ENCODE results near the gene SEC63. TPM values are rescaled to one million over a fixed set of nuclear protein-coding genes. Genes with fewer than 3 reads are reported as not detected.
"Not testable (repeated sequence)": the region's sequence is repeated elsewhere in the genome, so short reads cannot be mapped to it uniquely, and the experiment has no call there.

The SEC63 gene
- total and polyA plus RNA-seq, 7 experiments from 2014 or later = 24.6 to 89.0 (median 84.8) TPM

DNA sequence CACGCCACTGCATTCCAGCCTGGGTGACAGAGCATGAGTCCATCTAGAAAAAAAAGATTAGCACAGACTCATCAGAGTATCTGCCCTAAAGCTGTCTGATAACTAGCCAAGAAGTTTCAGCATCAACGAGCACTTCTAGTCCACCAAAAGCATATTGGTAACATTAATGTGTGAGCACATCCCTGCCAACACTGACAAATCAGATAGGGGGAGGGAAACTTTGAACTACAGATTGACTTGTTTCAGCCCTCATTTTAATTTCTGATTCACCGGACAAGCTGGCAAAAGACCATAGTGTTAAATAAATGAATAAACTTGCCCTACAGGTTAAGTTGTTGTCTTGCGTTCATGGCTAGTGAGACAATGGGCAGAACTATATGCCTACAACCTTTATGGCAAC, 7.7 kb upstream of the SEC63 start:
- no peaks in the 10 kb centered on the region for H3K4me1 ChIP-seq (ENCODE audit: control insufficient read depth in 2 of 2, insufficient read depth in 2 of 2, low read length in 2 of 2)
- DNase-seq (no peak), ATAC-seq (no peak)
- Mint-ChIP-seq H3K36me3 (no peaks in the 10 kb centered on the region), H3K27me3 (peaks cover 0 to 3% (median 0%) of the 10 kb centered on the region in 5 donors), H3K4me1 (peaks cover 0 to 9% (median 0%) of the 10 kb centered on the region in 7 donors), H3K4me3 (no peak overlapping the region), H3K27ac (no peak overlapping the region), H3K9me3 (no peaks in the 10 kb centered on the region)
- POLR2A ChIA-PET = no interaction called here
- CTCF ChIA-PET = interaction anchor here (0.7 kb wide), 1 partner anchor 1080 kb away, joined by 3 read pairs; no protein-coding TSS in a partner anchor
- intact Hi-C loops (cut with micrococcal nuclease) = no loop called here
- no peaks in the 10 kb centered on the region for H3K9me3 ChIP-seq (ENCODE audit: control insufficient read depth in 2 of 3, low read length in 3 of 3)
- H3K27me3 ChIP-seq (ENCODE audit: control insufficient read depth in 2 of 2, insufficient read depth in 2 of 2, low read length in 2 of 2) = no peaks in the 10 kb centered on the region
- H3K27ac ChIP-seq (ENCODE audit: low read depth, low read length) = no peak overlapping the region
- no peak overlapping the region for H3K4me3 ChIP-seq (ENCODE audit: low read length)
- no peaks in the 10 kb centered on the region for H3K36me3 ChIP-seq (ENCODE audit: control insufficient read depth in 2 of 3, insufficient read depth in 3 of 3, low read length in 3 of 3)

DNA sequence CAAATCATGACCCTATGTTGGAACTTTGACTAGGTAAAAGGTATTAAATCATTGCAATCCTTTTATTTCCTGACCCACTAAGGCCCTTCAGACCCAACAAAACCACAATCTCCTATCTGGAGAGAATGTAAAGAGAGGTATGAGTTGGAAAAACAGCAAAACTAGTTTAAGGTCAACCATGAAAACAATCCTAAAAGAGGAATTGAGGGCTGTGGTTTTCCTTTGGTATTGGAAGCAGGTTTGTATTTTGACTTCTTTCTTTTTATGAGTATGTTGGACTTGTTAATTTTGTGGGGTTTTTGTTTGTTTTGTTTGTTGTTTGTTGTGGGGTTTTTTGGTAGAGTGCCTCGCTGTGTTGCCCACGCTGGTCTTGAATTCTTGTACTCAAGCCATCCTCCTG, 4.7 kb upstream of the SEC63 start:
- POLR2A ChIA-PET = no interaction called here
- ATAC-seq (no peak), DNase-seq (no peak)
- H3K4me1 Mint-ChIP-seq = peaks cover 0 to 15% (median 0%) of the 10 kb centered on the region in 7 donors
- CTCF ChIA-PET = no interaction called here
- no peak overlapping the region for H3K27ac Mint-ChIP-seq
- no peak overlapping the region for H3K4me3 Mint-ChIP-seq
- H3K9me3 Mint-ChIP-seq = no peaks in the 10 kb centered on the region
- Histone ChIP-seq H3K4me3 (ENCODE audit: low read length) (no peak overlapping the region), H3K9me3 (ENCODE audit: control insufficient read depth in 2 of 3, low read length in 3 of 3) (no peaks in the 10 kb centered on the region), H3K4me1 (ENCODE audit: control insufficient read depth in 2 of 2, insufficient read depth in 2 of 2, low read length in 2 of 2) (no peaks in the 10 kb centered on the region), H3K36me3 (ENCODE audit: control insufficient read depth in 2 of 3, insufficient read depth in 3 of 3, low read length in 3 of 3) (peaks cover 0 to 3% (median 0%) of the 10 kb centered on the region in 3 experiments), H3K27me3 (ENCODE audit: control insufficient read depth in 2 of 2, insufficient read depth in 2 of 2, low read length in 2 of 2) (no peaks in the 10 kb centered on the region), H3K27ac (ENCODE audit: low read depth, low read length) (no peak overlapping the region)
- H3K36me3 Mint-ChIP-seq = no peaks in the 10 kb centered on the region
- intact Hi-C loops (cut with micrococcal nuclease) = no loop called here
- peaks cover 0 to 5% (median 0%) of the 10 kb centered on the region in 5 donors for H3K27me3 Mint-ChIP-seq

DNA sequence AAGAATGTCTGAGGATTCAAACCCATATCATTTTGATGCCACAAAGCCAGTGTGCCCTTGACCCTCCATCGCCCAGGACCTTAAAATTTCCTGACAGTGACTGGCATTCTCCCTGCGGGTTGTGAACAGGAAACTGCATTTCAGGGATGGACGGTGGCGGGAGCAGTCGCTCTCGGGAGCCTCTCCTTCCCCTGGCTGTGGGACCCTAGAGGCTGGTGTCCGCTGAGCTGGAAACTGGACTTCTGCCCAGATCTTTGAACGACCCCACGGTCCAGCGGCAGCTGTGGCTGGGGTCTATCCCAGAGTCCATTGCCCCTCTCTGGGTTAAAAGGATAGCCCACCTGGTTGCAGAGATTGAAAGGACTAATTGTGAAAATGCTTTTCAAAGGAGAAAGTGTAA, 1.4 kb upstream of the SEC63 start:
- Histone ChIP-seq H3K27me3 (ENCODE audit: control insufficient read depth in 2 of 2, insufficient read depth in 2 of 2, low read length in 2 of 2) (no peaks in the 10 kb centered on the region), H3K27ac (ENCODE audit: low read depth, low read length) (no peak overlapping the region), H3K4me1 (ENCODE audit: control insufficient read depth in 2 of 2, insufficient read depth in 2 of 2, low read length in 2 of 2) (peaks cover 15 to 17% of the 10 kb centered on the region in 2 donors), H3K4me3 (ENCODE audit: low read length) (no peak overlapping the region), H3K36me3 (ENCODE audit: control insufficient read depth in 2 of 3, insufficient read depth in 3 of 3, low read length in 3 of 3) (peaks cover 0 to 4% (median 0%) of the 10 kb centered on the region in 3 experiments), H3K9me3 (ENCODE audit: control insufficient read depth in 2 of 3, low read length in 3 of 3) (no peaks in the 10 kb centered on the region)
- Mint-ChIP-seq H3K4me1 (peaks cover 20 to 34% (median 28%) of the 10 kb centered on the region in 7 donors), H3K27me3 (peaks cover 0 to 5% (median 0%) of the 10 kb centered on the region in 5 donors), H3K36me3 (peaks cover 0 to 10% (median 7%) of the 10 kb centered on the region in 5 donors), H3K4me3 (peak overlapping the region in 8 of 10 donors; percentile 38 to 100 (median 94)), H3K9me3 (no peaks in the 10 kb centered on the region), H3K27ac (no peak overlapping the region)
- intact Hi-C loops (cut with micrococcal nuclease) = loop anchor here (2.0 to 10.0 kb wide), 16 partner anchors 47 to 1735 kb away; partner anchors contain the start of genes AK9 (in 1 of the 2), ARMC2 (in 1 of the 2), ATG5 (in 1 of the 2) and CEP57L1 (in 1 of the 2)
- ChIA-PET CTCF (no interaction called here), POLR2A (interaction anchor here (0.9 kb wide), 1 partner anchor 13 kb away, joined by 4 read pairs; no protein-coding TSS in a partner anchor)
- DNase-seq (no peak), ATAC-seq (no peak)

GRCh38 chr6:107958689-107959362, 818 bp upstream of the SEC63 start:
- H3K36me3 Mint-ChIP-seq = peaks cover 0 to 10% (median 7%) of the 10 kb centered on the region in 5 donors
- POLR2A ChIA-PET = interaction anchor here (1.0 kb wide), 1 partner anchor 10 kb away, joined by 3 read pairs; no protein-coding TSS in a partner anchor
- H3K9me3 ChIP-seq (ENCODE audit: control insufficient read depth in 2 of 3, low read length in 3 of 3); ATAC-seq; H3K36me3 ChIP-seq (ENCODE audit: control insufficient read depth in 2 of 3, insufficient read depth in 3 of 3, low read length in 3 of 3); H3K27me3 ChIP-seq (ENCODE audit: control insufficient read depth in 2 of 2, insufficient read depth in 2 of 2, low read length in 2 of 2); DNase-seq; CTCF ChIA-PET; H3K9me3 Mint-ChIP-seq; H3K27me3 Mint-ChIP-seq: not testable (repeated sequence)
- intact Hi-C loops (cut with micrococcal nuclease) = loop anchor here (1.0 to 10.0 kb wide), 27 partner anchors 47 to 1736 kb away; partner anchors contain the start of genes CEP57L1 (in 2 of the 2), MTRES1 (in 2 of the 2), OSTM1 (in 2 of the 2) and PDSS2 (in 2 of the 2)
- H3K27ac Mint-ChIP-seq = peak overlapping the region in 5 of 9 donors; percentile 80 to 95 (median 92)
- H3K4me3 ChIP-seq (ENCODE audit: low read length) = peak overlapping the region; percentile 96
- peaks cover 15 to 17% of the 10 kb centered on the region in 2 donors for H3K4me1 ChIP-seq (ENCODE audit: control insufficient read depth in 2 of 2, insufficient read depth in 2 of 2, low read length in 2 of 2)
- peaks cover 20 to 35% (median 29%) of the 10 kb centered on the region in 7 donors for H3K4me1 Mint-ChIP-seq
- H3K4me3 Mint-ChIP-seq = peak overlapping the region; percentile 88 to 100 (median 94)
- H3K27ac ChIP-seq (ENCODE audit: low read depth, low read length) = peak overlapping the region; percentile 51

DNA sequence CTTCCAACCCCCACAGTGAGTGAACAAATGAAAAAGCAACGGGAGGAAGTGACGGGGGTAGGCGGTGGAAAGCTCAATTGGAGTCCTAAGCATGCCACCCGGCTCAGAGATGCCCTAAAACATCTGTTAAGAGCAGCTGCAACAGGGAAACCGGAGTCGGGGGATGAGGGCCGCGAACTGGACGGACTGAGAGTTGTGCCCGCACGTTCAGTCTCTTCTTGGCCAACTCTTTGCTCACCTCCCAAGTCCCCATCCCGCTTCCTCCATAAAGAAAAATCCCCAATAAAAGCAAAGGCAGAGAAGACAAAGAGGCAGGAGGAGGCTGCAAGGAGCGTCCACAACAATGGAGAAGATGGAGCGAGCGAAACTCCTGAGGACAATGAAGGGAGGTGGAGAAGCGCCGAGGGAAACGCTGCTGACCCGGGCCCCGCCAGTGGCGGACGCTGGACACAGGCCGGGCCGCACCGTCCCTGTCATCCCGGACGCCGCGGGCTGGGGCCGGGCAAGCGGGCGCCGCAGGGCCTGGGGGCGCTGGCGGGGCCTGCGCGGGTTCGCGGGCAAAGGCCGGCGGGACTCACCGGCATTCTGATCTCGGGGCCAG, 600 bp downstream of the SEC63 start:
- ChIA-PET CTCF (no interaction called here), POLR2A (interaction anchor here (0.6 to 1.7 kb wide), 6 partner anchors 8 to 1632 kb away, joined by 3 to 5 read pairs (median 4); partner anchors contain the start of genes ATG5, SCML4 and SNX3)
- peaks cover 20 to 39% (median 32%) of the 10 kb centered on the region in 7 donors for H3K4me1 Mint-ChIP-seq
- H3K4me1 ChIP-seq (ENCODE audit: control insufficient read depth in 2 of 2, insufficient read depth in 2 of 2, low read length in 2 of 2) = peaks cover 15 to 17% of the 10 kb centered on the region in 2 donors
- no peaks in the 10 kb centered on the region for H3K27me3 ChIP-seq (ENCODE audit: control insufficient read depth in 2 of 2, insufficient read depth in 2 of 2, low read length in 2 of 2)
- ATAC-seq (peak; percentile 44), DNase-seq (peak; percentile 18 to 80 (median 67))
- H3K9me3 ChIP-seq (ENCODE audit: control insufficient read depth in 2 of 3, low read length in 3 of 3) = no peaks in the 10 kb centered on the region
- H3K27me3 Mint-ChIP-seq = peaks cover 0 to 5% (median 0%) of the 10 kb centered on the region in 5 donors
- intact Hi-C loops (cut with micrococcal nuclease) = loop anchor here (2.0 to 10.0 kb wide), 15 partner anchors 17 to 1737 kb away; partner anchors contain the start of genes AFG1L (in 1 of the 2), AK9 (in 1 of the 2), ARMC2 (in 1 of the 2) and ATG5 (in 1 of the 2)
- peak overlapping the region; percentile 86 for H3K27ac ChIP-seq (ENCODE audit: low read depth, low read length)
- no peaks in the 10 kb centered on the region for H3K9me3 Mint-ChIP-seq
- peaks cover 0 to 4% (median 0%) of the 10 kb centered on the region in 3 experiments for H3K36me3 ChIP-seq (ENCODE audit: control insufficient read depth in 2 of 3, insufficient read depth in 3 of 3, low read length in 3 of 3)
- peak overlapping the region; percentile 96 for H3K4me3 ChIP-seq (ENCODE audit: low read length)
- H3K4me3 Mint-ChIP-seq = peak overlapping the region; percentile 94 to 100 (median 99)
- peaks cover 0 to 10% (median 7%) of the 10 kb centered on the region in 5 donors for H3K36me3 Mint-ChIP-seq
- H3K27ac Mint-ChIP-seq = peak overlapping the region; percentile 80 to 98 (median 96)

DNA sequence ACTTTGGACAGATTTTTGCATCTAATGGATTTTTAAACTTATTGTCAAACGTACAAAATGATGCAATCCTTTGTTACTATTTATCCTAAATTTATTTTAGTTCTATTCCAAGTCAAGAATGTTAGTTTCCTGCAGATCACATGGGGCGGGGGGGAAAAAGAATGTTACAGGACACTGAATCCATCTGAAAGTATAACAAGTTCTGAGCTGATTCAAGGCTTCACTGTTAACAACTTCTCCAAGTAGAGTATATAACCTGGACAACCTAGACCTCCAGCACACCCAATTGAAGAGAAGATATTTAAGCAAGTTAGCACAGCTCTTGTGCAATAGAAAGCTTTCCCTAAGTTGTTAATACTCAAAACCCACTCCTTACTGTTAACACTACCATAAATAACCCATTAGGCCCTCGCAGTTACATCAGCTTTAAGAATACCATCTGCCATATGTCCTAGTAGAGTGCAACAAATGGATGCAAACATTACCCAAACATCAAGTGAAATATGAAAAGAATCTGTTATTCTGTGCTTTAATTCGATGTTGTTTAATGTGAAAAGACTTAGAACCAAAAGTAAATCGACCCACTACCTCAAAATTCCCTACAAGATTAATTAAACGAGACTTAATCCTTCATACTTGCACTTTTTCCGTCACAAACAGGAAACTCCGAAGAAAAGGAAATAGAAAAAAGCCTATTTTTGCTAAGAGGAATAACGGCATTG, 1.3 kb downstream of the SEC63 start:
- ChIA-PET CTCF (no interaction called here), POLR2A (interaction anchor here (0.6 to 1.7 kb wide), 5 partner anchors 133 to 1631 kb away, joined by 4 to 5 read pairs (median 4); partner anchors contain the start of genes ATG5, SCML4 and SNX3)
- H3K27me3 ChIP-seq (ENCODE audit: control insufficient read depth in 2 of 2, insufficient read depth in 2 of 2, low read length in 2 of 2) = no peaks in the 10 kb centered on the region
- peak overlapping the region; percentile 96 for H3K4me3 ChIP-seq (ENCODE audit: low read length)
- H3K27ac ChIP-seq (ENCODE audit: low read depth, low read length) = peak overlapping the region; percentile 86
- intact Hi-C loops (cut with micrococcal nuclease) = loop anchor here (2.0 to 10.0 kb wide), 15 partner anchors 16 to 1738 kb away; partner anchors contain the start of genes AFG1L (in 1 of the 2), AK9 (in 1 of the 2), ARMC2 (in 1 of the 2) and ATG5 (in 1 of the 2)
- H3K27me3 Mint-ChIP-seq = peaks cover 0 to 5% (median 0%) of the 10 kb centered on the region in 5 donors
- peaks cover 20 to 46% (median 35%) of the 10 kb centered on the region in 7 donors for H3K4me1 Mint-ChIP-seq
- DNase-seq (no peak), ATAC-seq (no peak)
- peak overlapping the region; percentile 80 to 98 (median 96) for H3K27ac Mint-ChIP-seq
- no peaks in the 10 kb centered on the region for H3K9me3 Mint-ChIP-seq
- H3K9me3 ChIP-seq (ENCODE audit: control insufficient read depth in 2 of 3, low read length in 3 of 3) = no peaks in the 10 kb centered on the region
- peaks cover 15 to 17% of the 10 kb centered on the region in 2 donors for H3K4me1 ChIP-seq (ENCODE audit: control insufficient read depth in 2 of 2, insufficient read depth in 2 of 2, low read length in 2 of 2)
- peak overlapping the region; percentile 93 to 100 (median 99) for H3K4me3 Mint-ChIP-seq
- H3K36me3 ChIP-seq (ENCODE audit: control insufficient read depth in 2 of 3, insufficient read depth in 3 of 3, low read length in 3 of 3) = peaks cover 0 to 4% (median 0%) of the 10 kb centered on the region in 3 experiments
- H3K36me3 Mint-ChIP-seq = peaks cover 0 to 10% (median 7%) of the 10 kb centered on the region in 5 donors
